Measurements from ENCODE around the gene NOP14.
A peak's percentile ranks its signal among the peaks of the same experiment; 100 is the strongest.
"Not testable (repeated sequence)": the region's sequence is repeated elsewhere in the genome, so short reads cannot be mapped to it uniquely, and the experiment has no call there.

Gene NOP14

GRCh38 chr4:2963175-2963965 lies at the start of gene NOP14, which contains the start of gene GRK4:
NOP14 (minus strand) TSS chr4:2963406; CDS start chr4:2963319, 87 bp downstream.
GRK4 (plus strand) TSS chr4:2963571; CDS start chr4:2964071, 500 bp downstream.
- DNase-seq: peak; percentile 95 to 97

DNA sequence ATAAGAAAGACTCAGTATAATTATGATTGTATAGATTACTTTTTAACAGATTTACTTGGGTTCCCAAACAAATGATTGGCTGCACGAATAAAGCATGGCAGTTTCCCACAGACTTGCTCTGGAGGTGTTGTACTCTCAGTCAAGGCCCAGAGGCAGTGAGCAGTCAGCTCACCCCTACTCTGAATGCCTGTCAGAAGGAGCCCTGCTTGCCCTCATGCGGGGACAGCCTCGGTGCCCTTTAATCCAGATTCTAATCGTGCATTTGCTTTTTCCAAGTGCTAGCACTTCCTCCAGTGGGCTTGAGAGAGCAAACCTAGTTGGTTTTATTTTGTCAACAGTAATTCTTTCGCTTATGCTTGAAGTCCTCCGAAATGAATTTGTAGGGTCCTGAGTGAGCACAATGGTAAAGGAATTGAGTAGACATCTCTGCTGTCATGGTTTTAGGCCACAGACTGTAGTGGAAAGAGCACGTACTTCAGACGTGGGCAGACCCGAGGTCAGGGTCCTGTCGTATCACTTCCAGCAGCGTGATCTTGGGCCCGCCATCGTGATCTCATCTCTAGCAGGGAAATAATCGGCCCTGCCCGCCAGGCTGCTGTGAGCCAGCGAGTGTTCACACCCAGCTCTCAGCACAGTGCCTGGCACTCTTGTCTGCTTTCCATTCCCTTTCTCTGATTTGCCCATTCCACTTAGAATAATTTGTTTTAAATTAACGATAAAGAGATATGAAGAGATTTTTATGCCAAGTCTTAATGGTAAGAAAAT lies 48.4 kb upstream of the NOP14 start:
- DNase-seq: no peak

- no peak for DNase-seq
These were observed 47.8 kb upstream of the NOP14 start for GRCh38 chr4:3010998-3011397.

- DNase-seq: no peak
These were observed 47.4 kb upstream of the NOP14 start for GRCh38 chr4:3010577-3010976.

DNA sequence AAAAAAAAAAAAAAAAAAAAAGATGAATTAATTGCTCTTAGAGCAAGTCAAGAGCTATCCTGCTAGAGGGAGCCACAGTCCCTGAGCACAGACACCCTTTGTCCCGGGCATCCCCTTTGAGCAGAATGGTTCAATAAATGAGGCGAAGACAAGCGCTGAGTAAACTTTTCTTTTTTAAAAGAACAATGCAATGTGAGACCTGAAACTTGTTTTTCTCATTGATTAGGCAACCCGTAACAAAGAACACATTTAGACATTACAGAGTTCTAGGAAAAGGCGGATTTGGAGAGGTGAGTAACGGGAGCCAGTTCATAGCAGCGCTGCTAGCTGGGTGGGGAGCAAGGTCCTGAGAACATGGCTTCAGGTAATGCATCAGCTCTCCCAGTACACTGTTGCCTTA lies 46.2 kb upstream of the NOP14 start:
- peak; percentile 24 to 26 for DNase-seq

DNA sequence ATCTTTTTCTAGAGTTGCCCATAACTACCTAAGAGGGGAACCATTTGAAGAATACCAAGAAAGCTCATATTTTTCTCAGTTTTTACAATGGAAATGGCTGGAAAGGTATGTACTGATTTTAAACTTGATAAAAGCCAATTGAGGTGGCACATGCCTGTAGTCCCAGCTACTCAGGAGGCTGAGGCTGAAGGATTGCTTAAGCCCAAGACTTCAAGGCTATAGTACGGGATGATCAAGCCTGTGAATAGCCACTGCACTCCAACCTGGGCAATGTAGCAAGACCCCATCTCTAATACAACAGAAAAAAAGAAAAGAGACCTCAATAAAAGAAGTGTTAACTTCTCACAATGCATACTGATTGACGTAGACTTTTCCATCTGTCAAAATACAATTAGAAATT lies 44.5 kb upstream of the NOP14 start:
- DNase-seq: no peak

DNA sequence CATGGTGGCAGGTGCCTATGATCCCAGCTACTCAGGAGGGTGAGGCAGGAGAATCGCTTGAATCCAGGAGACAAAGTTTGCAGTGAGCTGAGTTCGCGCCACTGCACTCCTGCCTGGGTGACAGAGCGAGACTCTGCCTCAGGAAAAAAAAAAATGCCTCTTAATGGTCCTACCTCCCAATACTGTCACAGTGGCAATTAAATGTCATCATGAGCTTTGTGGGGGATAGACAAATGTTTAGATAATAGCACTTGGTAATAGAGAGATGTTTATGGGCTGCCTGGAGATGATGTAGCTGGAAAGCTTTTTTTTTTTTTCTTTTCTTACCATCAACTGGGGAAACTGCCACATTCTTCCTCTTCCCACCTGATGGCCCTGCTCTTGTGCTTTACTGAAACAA lies 33.2 kb upstream of the NOP14 start:
- DNase-seq: no peak

- DNase-seq: no peak
These were observed 32.5 kb upstream of the NOP14 start for GRCh38 chr4:2995546-2996265.

GRCh38 chr4:2994917-2995316 lies 31.7 kb upstream of the NOP14 start:
- no peak for DNase-seq

GRCh38 chr4:2991243-2991642 lies 28.0 kb upstream of the NOP14 start:
- no peak for DNase-seq

DNA sequence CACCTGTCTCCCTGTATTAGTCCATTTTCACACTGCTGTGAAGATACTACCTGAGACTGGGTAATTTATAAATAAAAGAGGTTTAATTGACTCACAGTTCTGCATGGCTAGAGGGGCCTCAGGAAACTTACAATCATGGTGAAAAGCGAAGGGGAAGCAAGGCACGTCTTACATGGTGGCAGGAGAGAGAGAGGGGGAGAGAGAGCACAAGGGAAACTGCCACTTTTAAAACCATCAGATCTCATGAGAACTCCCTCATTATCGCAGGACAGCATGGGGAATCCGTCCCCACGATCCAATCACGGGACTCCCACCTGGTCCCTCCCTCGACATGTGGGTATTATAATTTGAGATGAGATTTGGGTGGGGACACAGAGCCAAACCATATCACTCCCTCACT lies 20.5 kb upstream of the NOP14 start:
- not testable (repeated sequence) for DNase-seq

DNA sequence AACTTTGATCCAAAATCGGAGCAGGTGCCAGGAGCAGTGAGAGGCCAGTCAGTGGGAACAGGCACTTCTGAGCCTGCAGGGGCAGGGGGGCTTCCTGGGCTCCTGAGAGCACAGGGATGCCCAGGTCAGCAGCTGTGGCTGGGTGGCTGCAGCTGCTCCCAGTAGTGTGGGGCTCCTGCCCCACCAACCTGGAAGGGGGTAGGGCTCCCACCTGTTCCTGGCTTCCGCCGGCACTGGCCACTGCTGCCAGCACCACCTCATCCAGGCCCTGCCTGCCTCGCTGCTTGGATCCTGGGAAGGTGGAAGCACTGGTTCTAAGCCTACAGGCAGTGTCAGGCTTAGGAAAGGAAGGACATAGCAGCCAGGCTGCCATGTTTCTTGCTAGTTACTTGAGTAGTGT lies 18.8 kb upstream of the NOP14 start:
- DNase-seq: no peak

DNA sequence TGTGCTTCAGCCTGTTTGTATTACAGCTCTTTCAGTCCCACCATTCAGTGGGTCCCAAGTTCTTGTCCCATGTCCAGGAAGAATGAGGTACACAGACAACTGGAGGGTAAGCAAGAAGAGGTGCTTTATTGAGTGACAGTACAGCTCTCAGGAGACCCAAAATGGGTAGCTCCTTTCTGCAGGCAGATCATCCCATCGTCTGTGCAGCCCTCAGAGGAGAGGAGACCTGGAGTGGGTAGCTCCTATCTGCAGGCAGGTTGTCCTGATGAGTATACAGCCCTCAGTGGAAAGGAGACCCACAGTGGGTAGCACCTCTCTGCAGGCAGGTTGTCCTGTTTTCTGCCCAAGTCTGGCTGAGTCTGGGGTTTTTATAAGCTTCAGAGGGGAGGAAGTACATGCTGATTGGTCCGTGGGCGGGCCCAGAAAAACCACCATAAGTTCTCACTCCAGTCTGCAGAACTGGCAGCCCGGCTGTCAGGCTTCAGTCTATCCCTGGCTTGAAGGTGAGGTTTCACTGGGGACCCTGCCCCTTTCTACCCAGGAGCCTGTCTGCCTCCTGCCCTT lies 18.1 kb upstream of the NOP14 start:
- no peak for DNase-seq

GRCh38 chr4:2977211-2978088 lies 14.2 kb upstream of the NOP14 start:
- no peak for DNase-seq

GRCh38 chr4:2971275-2971674 lies 8.1 kb upstream of the NOP14 start:
- no peak for DNase-seq

DNA sequence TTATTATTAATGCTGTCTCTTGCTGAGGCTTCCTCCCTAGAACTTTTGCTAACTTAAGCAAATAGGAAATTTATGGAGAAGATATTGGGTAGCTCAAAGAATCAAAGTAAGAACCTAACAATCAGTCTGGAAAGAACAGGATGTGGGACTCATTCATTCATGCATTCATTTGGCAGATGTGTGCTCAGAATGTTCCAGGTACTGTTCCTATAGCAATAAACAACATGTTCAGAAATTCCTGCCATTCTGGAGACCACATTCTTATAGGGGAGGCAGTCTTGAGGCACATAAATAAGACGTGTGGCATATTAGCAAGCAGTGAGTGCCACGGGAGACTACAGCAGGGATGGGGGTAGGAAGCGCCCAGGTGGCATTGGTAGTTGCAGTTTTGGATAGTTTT lies 5.2 kb upstream of the NOP14 start:
- DNase-seq: no peak

- DNase-seq: no peak
These were observed 2.1 kb upstream of the NOP14 start for GRCh38 chr4:2965262-2965661.

DNA sequence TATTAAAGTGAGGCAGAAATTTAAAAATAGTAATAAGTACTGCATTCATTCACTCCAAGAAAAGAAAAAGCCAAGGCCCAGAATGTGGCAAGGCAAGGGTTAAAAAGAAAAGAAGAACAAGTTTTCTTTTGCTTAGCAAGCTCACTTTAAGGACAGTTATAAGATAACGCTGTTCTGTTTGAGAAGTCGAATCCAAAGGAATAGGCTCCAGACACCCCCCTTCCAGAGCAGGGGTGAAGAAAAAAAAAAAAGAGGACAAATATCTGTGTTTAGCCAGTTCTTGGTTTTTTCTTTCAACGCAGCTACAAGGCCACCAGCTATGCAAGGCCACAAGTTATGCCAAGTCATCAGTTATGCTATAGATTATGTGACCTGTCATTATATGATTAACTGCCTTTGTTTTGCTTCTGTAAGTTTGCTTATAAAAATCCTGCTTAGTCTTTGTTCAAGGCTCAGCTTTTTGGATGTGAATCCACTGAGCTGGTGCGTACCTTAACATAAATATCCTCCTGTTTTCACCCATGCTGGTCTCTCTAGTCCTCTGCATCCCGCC lies 1.6 kb upstream of the NOP14 start:
- DNase-seq: no peak

- peak in 1 of 2 experiments; percentile 35 for DNase-seq
These were observed 813 bp upstream of the NOP14 start for GRCh38 chr4:2963966-2964471.

GRCh38 chr4:2962614-2963174 lies 512 bp downstream of the NOP14 start:
- no peak for DNase-seq

DNA sequence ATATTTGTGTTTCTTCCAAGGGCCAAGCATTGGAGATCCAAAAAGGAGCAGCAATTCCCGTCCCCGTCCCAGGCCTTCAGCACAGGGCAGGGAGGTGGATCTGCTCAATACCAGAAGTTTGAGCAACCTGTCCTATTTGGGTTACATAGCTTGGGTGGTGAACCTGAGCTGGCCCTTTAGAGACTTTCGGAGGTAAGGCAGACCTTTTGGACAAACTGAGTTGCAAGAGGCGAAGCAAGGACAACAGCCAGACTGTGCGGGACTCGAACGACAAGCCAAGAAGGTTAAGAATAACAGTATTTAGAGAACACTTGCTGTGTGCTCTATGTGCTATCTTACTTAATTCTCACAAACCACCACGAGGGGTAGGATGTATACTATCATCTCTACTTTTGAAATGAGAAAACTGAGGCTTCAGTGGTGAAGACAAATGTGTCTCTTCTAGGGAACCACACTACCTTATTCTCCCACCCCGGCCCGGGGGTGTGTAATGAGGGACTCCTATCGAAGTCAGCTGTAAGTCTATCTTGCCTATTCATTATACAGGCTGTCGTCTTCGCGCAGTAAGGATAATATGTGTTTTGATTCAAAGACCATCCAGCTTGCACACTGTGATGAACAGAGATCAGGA lies 1.3 kb downstream of the NOP14 start:
- DNase-seq: peak; percentile 84 to 85
